ENCODE results near the gene DHDDS. TPM values are rescaled to one million over a fixed set of nuclear protein-coding genes. Genes with fewer than 3 reads are reported as not detected.
A peak's percentile ranks its signal among the peaks of the same experiment; 100 is the strongest.
"Not testable (repeated sequence)": the region's sequence is repeated elsewhere in the genome, so short reads cannot be mapped to it uniquely, and the experiment has no call there.

The DHDDS gene
- 22.4 and 24.6 TPM in 2 replicates for total RNA-seq

GRCh38 chr1:26431979-26432695 is at the start of gene DHDDS:
Gene DHDDS, plus strand, starts transcription at chr1:26432321. Its CDS starts 625 bp downstream, at chr1:26432946.
- peak; percentile 98 to 99 for DNase-seq (ENCODE audit: low read depth in 2 of 2)

DNA sequence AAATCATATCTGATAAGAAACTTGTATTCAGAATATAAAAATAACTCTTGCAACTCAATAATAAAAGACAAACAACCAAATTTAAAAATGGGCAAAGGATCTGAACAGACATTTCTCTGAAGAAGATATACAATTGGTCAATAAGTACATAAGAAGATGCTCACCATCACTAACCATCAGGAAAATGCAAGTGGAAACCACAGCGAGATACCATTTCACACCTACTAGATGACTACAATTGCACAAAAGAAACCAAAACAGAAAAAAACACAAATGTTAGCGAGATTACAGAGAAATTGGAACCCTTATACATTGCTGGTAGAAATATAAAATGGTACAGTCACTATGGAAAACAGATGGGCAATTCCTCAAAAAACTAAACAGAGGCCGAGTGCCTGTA is 48.0 kb upstream of the DHDDS start:
- DNase-seq (ENCODE audit: low read depth in 2 of 2) = no peak

GRCh38 chr1:26385063-26385462 is 47.1 kb upstream of the DHDDS start:
- DNase-seq (ENCODE audit: low read depth in 2 of 2) = not testable (repeated sequence)

DNA sequence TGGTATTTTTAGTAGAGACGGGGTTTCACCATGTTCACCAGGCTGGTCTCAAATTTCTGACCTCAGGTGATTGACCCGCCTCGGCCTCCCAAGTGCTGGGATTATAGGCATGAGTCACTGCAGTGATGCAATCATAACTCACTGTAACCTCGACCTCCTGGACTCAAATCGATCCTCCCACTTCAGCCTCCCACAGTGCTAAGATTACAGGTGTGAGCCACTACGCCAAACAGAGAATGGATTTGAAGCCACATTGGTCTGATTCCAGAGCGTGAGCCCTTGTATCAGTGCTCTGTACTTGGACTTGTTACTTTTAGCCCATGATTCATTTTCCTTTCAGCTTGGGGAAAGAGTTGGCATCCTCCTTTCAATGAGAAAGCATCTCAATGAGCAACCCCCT is 44.7 kb upstream of the DHDDS start:
- no peak for DNase-seq (ENCODE audit: low read depth in 2 of 2)

GRCh38 chr1:26388791-26389445 is 43.2 kb upstream of the DHDDS start:
- no peak for DNase-seq (ENCODE audit: low read depth in 2 of 2)

- no peak for DNase-seq (ENCODE audit: low read depth in 2 of 2)
Observed at GRCh38 chr1:26389604-26390247, 42.4 kb upstream of the DHDDS start.

- DNase-seq (ENCODE audit: low read depth in 2 of 2) = peak; percentile 61 to 69
Observed at GRCh38 chr1:26391450-26391849, 40.7 kb upstream of the DHDDS start.

DNA sequence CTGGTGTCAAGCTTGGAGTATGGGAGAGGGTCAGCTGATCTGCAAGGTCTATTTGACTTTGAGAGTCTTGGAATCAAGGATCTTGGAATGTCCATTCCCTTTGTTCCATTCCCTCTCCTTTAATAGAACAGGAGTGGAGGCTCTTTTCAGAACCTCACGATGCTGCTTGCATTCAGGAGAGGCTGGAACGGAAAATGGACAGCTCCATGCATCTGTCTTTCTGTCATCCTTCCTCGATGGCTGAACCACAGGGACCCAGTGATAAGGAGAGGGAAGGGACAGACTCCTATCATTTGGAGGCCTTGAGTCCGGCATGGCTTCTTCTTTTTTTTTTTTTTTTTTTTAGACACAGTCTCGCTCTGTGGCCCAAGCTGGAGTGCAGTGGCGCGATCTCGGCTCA is 36.4 kb upstream of the DHDDS start:
- DNase-seq (ENCODE audit: low read depth in 2 of 2) = no peak

DNA sequence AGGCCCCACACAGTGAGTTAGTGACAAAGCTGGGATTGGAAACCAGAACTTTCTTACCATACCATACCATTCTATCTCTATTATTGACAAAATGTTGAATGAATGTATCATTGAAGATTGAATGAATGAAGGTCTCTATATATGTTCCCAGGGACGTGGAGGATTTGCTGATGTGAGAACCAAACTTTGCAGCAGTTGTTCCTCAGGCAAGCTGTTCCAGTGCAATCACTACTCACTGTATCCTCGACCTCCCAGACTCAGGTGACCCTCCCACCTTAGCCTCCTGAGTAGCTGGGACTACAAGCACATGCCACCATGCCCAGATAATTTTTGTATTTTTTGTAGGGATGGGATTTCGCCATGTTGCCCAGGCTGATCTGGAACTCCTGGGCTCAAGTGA is 33.1 kb upstream of the DHDDS start:
- no peak for DNase-seq (ENCODE audit: low read depth in 2 of 2)

DNA sequence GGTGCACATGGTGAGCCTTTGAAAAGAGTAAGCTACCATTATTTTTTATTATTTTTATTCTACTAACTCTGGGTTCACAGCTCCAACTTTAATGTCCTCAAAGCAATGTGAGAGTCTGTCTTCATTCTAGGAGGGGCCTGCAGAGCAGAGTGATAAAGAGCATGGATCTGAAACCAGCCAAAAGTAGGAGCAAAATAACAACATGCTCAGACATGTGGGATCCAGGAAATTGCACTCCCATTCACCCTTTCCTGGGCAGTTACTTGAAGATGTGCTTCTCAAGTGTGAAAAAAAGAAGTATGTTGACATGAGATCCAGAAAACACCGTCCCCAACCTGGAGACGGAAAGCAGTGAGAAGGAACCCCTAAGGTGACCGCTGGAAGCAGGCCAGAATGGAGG is 30.2 kb upstream of the DHDDS start:
- DNase-seq (ENCODE audit: low read depth in 2 of 2) = no peak

DNA sequence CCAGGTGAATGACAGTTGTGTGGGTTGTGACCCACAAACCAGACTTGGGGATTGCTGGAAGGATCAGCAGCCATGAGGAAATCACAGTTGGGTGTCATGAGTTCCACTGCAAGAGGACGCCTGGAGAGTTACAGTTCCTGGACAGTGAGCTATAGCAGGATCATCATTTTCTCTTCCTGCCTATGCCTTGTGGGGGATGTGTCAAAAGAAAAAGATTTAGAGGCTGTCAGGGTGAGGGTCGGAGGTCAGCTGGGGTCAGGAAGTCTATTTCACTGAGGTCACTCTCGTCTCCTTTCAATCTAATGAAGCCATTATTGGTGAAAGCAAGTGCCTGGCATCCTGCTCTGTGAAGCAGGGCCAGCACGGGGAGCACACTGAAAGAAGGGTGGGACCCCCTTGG is 28.5 kb upstream of the DHDDS start:
- no peak for DNase-seq (ENCODE audit: low read depth in 2 of 2)

DNA sequence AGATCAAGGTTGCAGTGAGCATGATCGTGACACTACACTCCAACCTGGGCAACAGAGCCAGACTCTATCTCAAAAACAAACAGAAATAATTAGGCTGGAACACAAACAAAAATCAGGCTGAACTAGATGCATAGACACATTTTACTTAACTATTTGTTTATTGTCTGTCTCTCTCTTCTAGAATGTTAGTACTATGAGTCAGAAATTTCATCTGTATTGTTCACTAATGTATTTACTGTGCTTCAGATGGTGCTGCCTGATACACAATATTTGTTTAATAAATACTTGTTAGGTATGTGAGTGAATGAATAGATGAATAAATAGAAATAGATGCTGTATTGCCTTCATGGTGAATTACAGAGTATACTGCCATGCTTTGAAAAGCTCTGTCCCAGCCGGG is 27.5 kb upstream of the DHDDS start:
- DNase-seq (ENCODE audit: low read depth in 2 of 2) = no peak

DNA sequence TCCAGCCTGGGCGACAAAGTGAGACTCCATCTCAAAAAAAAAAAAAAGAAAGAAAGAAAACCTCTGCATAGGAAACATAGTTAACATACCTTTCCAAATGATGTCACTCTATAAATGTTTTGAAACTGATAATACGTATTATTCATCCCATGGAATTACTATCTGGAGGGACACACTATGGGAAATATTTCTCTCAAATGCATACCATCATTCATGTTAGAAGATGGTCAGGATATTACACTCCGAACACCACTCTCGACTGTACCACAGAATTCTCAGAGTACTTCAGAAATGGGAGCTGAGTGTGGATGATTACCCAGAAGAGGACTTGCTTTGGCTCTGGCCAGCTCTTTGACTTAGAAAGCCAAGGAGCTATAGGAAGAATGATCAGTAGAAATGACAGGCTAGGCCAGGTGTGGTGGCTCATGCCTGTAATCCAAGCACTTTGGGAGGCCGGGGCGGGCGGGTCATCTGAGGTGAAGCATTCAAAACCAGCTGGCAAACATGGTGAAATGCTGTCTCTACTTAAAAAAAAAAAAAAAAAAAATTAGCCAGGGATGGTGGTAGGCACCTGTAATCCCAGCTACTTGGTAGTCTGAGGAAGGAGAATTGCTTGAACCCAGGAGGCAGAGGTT is 26.7 kb upstream of the DHDDS start:
- no peak for DNase-seq (ENCODE audit: low read depth in 2 of 2)

- DNase-seq (ENCODE audit: low read depth in 2 of 2) = peak; percentile 77
Observed at GRCh38 chr1:26408604-26409003, 23.5 kb upstream of the DHDDS start.

- no peak for DNase-seq (ENCODE audit: low read depth in 2 of 2)
Observed at GRCh38 chr1:26409191-26409807, 22.8 kb upstream of the DHDDS start.

DNA sequence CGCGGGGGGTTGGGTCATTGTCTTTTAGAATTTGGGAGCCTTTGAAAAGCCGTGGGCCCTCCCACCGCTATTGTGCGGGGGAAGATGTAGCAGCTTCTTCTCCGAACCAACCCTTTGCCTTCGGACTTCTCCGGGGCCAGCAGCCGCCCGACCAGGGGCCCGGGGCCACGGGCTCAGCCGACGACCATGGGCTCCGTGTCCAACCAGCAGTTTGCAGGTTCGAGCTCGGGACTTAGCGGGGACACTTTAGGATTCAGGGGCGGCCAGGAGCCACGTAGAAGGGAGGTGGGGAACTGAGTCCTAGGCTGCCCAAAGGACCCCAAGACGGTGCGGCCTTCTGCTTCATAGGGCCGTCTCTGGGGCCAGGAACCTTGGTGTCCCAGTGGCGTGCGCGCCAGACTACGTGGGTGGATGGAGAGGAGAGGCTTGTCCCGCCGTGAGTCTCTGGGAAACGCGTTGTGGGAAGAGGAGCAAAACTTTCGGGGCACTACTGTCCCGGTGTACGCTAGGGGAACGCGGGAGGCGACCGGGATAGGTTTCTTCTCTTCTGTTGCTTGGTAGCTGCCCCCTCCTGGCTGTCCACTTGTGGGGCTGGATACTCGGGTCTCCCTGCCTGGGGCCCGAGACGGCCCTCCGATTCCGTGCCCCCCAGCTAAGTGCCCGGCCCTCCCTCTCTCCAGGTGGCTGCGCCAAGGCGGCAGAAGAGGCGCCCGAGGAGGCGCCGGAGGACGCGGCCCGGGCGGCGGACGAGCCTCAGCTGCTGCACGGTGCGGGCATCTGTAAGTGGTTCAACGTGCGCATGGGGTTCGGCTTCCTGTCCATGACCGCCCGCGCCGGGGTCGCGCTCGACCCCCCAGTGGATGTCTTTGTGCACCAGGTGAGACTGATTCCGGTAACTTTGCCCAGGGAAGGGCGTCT is 21.2 kb upstream of the DHDDS start, which contains the start of gene LIN28A:
Gene LIN28A (plus strand): TSS at position 112 of the 918 bp plus-strand sequence. CDS start 75 bp downstream, at position 187.
- no peak for DNase-seq (ENCODE audit: low read depth in 2 of 2)

DNA sequence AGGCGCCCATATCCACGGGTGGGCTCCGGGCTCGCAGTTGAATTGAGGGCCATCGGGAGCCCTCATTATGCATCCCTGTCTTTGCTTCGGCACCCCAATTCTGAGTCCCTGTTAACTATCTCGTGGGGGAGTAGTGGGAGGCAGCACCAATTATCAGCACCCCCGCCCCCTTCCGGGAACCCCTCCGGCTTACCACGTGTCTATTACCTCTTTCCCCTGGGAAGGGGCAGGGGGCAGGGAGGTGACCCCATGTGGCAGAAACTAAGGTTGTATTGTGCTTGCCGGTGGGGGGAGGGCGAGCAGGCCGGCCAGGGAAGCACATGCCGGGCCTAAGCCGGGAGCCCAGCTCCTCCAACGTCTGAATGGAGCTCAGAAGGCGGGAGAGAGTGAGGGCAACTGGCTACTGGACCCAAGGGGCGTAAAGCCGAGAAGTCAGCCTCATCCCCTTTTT is 20.5 kb upstream of the DHDDS start:
- no peak for DNase-seq (ENCODE audit: low read depth in 2 of 2)

GRCh38 chr1:26412180-26412840 is 19.8 kb upstream of the DHDDS start:
- no peak for DNase-seq (ENCODE audit: low read depth in 2 of 2)

DNA sequence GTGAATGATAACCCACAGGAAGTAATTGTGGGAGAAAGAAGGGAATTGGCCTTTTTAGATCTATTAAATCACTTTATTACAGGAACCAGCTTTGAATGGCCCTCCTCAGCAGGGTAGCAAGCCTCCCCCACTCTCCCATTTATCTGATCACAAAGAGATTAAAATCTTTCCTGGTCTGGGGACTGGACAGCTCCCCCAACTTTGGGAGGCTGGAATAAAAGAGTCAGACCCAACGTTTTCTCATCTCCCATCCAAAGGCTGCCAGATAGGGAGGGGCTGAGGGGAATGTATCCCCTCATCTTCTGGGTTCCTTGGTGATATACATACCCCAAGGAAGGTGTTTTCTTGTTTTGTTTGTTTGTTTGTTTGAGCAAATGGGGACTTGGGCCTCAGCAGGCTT is 19.1 kb upstream of the DHDDS start:
- no peak for DNase-seq (ENCODE audit: low read depth in 2 of 2)

All from lung microvascular endothelial cell (primary cell).